Pericardium fibroblast (primary cell): ENCODE results near the gene RBCK1. TPM values are rescaled to one million over a fixed set of nuclear protein-coding genes. Genes with fewer than 3 reads are reported as not detected.

Source experiments
- total RNA-seq: library from RNA; depleted of rRNA; stranded (reverse); fragments of >200 nt; gene quantifications from 2 replicates; pipeline ENCODE4 v1.2.3, GENCODE V29; 2015

The RBCK1 gene
- total RNA-seq: 117 and 150 TPM in 2 replicates

DNA sequence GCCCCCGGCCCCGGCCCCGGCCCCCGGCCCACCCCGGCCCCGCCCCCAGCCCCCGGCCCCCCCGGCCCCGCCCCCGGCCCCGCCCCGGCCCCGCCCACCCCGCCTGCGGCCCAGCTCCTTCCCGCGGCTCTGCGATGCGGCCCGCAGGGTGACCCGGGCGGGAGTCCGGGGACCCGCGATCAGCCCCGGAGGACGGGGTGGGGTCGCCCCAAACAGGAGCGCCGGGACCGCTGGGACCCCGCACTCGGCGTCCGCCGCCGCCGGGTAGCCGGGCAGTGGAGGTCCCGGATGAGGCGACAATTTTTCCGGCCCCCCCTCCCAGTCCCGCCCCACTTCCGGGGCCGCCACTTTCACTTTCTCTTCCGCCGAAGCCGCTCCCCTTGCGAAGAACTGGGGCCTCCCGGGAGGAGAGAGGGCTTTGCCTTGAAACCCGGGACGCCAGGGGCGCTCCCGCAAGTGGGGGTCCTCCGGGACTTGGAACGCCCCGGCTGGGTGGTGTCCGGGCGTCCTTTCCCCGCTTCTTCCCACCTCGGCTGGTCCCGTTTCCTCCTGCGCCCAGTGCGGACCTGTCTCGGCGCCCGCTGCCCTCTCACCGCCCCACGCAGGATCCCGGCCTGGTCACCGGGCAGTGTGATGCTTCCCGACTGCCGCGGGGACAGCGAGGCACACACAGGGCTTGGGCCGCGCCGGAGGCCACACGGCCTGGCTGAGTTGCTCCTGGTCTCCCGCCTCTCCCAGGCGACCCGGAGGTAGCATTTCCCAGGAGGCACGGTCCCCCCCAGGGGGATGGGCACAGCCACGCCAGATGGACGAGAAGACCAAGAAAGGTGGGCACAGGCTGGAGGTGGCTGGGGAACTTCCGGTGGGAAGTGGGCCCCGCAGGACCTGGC is at the start of gene RBCK1:
Gene RBCK1, plus strand, starts transcription at position 347 of the 890 bp plus-strand sequence. Its CDS starts 459 bp downstream, at position 806.

DNA sequence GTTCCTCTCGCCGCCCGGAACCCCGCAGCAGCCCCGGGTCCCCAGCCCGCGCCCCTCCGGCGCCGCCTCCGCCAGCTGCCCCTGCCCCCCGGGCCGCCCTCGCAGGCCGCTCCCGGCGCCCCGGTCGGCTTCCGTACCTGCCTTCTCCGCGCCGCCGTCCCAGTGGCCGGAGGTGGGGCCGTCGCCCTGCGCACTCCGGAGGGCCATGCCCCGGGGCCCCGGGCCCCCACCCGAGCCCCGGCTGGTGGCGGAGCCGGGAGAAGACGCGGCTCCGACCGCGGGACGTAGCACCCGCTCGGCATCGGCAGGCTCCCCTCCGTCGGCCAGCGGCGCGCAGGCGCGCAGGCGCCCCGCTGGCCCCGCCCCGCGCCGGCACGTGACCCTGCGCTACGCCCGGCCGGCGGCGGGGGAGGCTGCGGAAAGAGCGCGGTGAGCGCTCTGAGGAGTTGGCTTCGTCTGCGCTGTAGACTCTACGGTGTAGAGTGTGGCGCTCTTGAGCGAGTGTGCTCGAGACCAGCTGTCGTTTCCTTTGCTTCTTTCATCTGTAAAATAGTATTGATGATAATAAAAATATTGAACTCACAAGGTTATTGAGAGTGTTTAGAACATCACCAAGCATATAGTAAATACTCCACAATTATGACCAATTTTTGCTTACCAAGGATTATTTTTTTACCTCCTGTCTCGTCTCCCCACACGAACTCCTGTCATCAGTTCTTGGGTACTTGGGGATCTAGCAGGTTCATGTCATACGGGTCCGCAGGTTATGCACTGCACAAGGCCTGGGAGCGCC is 54.3 kb downstream of the RBCK1 start, which contains the start of gene TBC1D20:
Gene TBC1D20, minus strand, starts transcription at position 335 of the 793 bp plus-strand sequence. Its CDS starts 128 bp downstream, at position 207.

Other genes starting within 250 kb of the RBCK1 start
- gene DEFB128, start 218.6 kb upstream of the RBCK1 start, total RNA-seq: not detected in 2 replicates
- not detected in 2 replicates for gene DEFB129, start 181.0 kb upstream of the RBCK1 start, total RNA-seq
- gene DEFB132, start 150.6 kb upstream of the RBCK1 start, total RNA-seq: not detected in 2 replicates
- gene C20orf96, start 117.5 kb upstream of the RBCK1 start, total RNA-seq: 0.51 and 0.93 TPM in 2 replicates
- 25.1 and 34.5 TPM in 2 replicates for gene ZCCHC3, start 110.7 kb upstream of the RBCK1 start, total RNA-seq
- gene SOX12, start 82.7 kb upstream of the RBCK1 start, total RNA-seq: 17.6 and 19.7 TPM in 2 replicates
- gene NRSN2, start 61.2 kb upstream of the RBCK1 start, total RNA-seq: 55.3 and 58.9 TPM in 2 replicates
- 79.1 and 152 TPM in 2 replicates for gene TRIB3, start 27.5 kb upstream of the RBCK1 start, total RNA-seq
- gene TBC1D20, start 54.2 kb downstream of the RBCK1 start, total RNA-seq: 36.1 and 38.8 TPM in 2 replicates
- gene CSNK2A1, start 135.5 kb downstream of the RBCK1 start, total RNA-seq: 52.3 and 75.8 TPM in 2 replicates
- gene TCF15, start 202.0 kb downstream of the RBCK1 start, total RNA-seq: under 0.01 TPM in 1 of 2 replicates, not detected in the other
- gene SRXN1, start 244.9 kb downstream of the RBCK1 start, total RNA-seq: 37.5 and 41.7 TPM in 2 replicates